ENCODE measurements around the gene LPCAT2. TPM values are rescaled to one million over a fixed set of nuclear protein-coding genes. Genes with fewer than 3 reads are reported as not detected.

The LPCAT2 gene
- total RNA-seq, 2 donors from 2014 or later: 0.37 to 1.2 TPM

DNA sequence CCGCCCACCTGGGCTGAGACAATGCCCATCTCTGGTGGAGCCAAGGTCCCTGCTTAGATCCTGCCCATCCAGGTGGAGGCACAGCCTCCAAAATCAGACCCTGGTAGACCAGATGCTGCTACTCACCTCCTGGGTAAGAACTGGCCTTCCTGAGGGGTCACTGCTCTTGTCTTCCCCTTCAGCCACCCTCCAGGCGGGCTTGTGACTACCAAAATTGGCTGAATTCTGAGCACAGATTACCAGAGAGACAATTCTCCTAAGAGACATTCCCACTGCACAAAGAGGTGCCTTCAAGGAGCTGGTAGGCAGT, 19.0 kb upstream of the LPCAT2 start:
- ATAC-seq: no peak
- Mint-ChIP-seq H3K4me1 (no peaks in the 10 kb centered on the region), H3K36me3 (ENCODE audit: low read depth) (no peaks in the 10 kb centered on the region), H3K27ac (no peak overlapping the region), H3K4me3 (no peak overlapping the region), H3K27me3 (peaks cover 26% of the 10 kb centered on the region)
- DNase-seq: no peak
- no peaks in the 10 kb centered on the region for H3K9me3 ChIP-seq (ENCODE audit: control insufficient read depth, low read length, poor library complexity, severe bottlenecking)

DNA sequence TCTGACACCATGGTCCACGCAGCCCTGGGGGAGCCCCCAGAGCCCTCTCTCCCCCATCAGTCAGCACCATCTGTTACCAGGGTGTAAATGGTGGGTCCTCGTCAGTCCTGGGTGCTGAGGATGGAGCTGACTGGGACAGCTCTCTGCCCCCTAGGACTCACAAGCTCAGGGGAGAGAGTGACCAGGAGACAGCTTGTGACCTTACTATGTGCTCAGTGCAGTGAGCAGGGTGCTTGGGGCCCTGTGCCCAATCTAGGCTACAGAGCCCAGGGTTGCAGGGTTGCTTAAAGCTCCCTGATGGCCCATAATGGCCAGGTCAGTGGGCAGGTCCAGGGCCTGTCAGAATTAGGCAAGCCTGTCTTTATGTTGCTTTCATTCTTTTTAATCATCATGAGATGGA, 18.6 kb upstream of the LPCAT2 start:
- Mint-ChIP-seq H3K4me3 (no peak overlapping the region), H3K27ac (no peak overlapping the region), H3K27me3 (peaks cover 26% of the 10 kb centered on the region), H3K36me3 (ENCODE audit: low read depth) (no peaks in the 10 kb centered on the region), H3K4me1 (no peaks in the 10 kb centered on the region)
- no peaks in the 10 kb centered on the region for H3K9me3 ChIP-seq (ENCODE audit: control insufficient read depth, low read length, poor library complexity, severe bottlenecking)
- ATAC-seq (no peak), DNase-seq (no peak)

- Mint-ChIP-seq H3K27me3 (peaks cover 36% of the 10 kb centered on the region), H3K4me3 (no peak overlapping the region), H3K4me1 (no peaks in the 10 kb centered on the region), H3K36me3 (ENCODE audit: low read depth) (no peaks in the 10 kb centered on the region), H3K27ac (no peak overlapping the region)
- DNase-seq: no peak
- ATAC-seq: no peak
- no peaks in the 10 kb centered on the region for H3K9me3 ChIP-seq (ENCODE audit: control insufficient read depth, low read length, poor library complexity, severe bottlenecking)
Observed at GRCh38 chr16:55491691-55492090, 17.2 kb upstream of the LPCAT2 start.

GRCh38 chr16:55492756-55493380, 16.0 kb upstream of the LPCAT2 start:
- ATAC-seq: no peak
- H3K27ac Mint-ChIP-seq: no peak overlapping the region
- peaks cover 42% of the 10 kb centered on the region for H3K27me3 Mint-ChIP-seq
- DNase-seq: no peak
- no peak overlapping the region for H3K4me3 Mint-ChIP-seq
- H3K4me1 Mint-ChIP-seq: no peaks in the 10 kb centered on the region
- H3K36me3 Mint-ChIP-seq (ENCODE audit: low read depth): no peaks in the 10 kb centered on the region
- H3K9me3 ChIP-seq (ENCODE audit: control insufficient read depth, low read length, poor library complexity, severe bottlenecking): no peaks in the 10 kb centered on the region

DNA sequence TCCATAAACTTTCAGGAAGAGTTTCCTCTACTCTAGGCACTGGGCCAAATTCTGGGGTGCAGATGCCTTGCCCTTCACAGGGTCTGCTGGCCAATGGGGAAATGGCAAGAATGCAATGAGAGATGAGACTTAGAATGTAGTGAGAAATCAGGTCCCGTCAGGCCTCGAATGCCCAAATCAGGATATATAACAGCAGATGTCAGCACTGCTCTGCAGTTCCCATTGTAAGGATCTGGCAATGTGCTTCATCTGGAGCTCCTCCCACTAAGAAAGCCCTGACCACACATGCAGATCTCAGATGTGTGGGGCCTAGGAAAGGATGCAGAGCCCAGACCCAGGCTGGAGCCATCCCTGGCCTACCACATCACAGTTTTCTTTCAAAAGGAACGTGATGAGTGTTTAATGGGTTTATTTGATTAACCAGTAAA, 13.9 kb upstream of the LPCAT2 start:
- H3K36me3 Mint-ChIP-seq (ENCODE audit: low read depth): no peaks in the 10 kb centered on the region
- no peak overlapping the region for H3K27ac Mint-ChIP-seq
- peaks cover 37% of the 10 kb centered on the region for H3K27me3 Mint-ChIP-seq
- no peak overlapping the region for H3K4me3 Mint-ChIP-seq
- H3K9me3 ChIP-seq (ENCODE audit: control insufficient read depth, low read length, poor library complexity, severe bottlenecking): no peaks in the 10 kb centered on the region
- ATAC-seq (no peak), DNase-seq (no peak)
- H3K4me1 Mint-ChIP-seq: peaks cover 5% of the 10 kb centered on the region

- no peak for ATAC-seq
Observed at GRCh38 chr16:55495616-55496289, 13.1 kb upstream of the LPCAT2 start.

DNA sequence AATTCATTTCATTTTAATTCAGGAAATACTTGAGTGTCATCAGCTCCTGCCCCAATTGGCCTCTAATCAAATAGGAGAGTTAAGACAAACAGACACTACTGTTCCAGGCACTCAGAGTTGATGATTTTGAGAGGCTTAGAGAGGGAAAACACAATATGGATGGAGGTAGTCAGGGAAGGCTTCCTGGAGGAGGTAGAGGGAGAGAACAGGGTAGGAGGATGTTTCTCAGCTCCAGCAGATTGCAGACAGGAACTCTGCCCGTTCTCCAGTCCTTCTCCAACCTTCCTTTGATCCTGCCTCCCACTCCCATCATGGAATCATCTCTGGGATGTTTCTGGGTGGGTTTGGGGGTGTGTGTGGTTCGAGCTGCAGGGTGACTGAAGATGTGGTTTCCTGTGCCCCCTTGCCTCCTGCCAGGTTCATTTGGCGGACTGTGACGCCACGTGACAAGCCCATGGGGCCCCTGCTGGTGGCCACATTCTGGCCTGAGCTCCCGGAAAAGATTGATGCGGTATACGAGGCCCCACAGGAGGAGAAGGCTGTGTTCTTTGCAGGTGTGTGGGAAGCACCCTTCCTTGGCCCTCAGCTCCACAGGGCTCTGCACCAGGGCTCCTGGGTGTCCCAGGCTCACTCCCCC, 12.2 kb upstream of the LPCAT2 start:
- Mint-ChIP-seq H3K4me1 (peaks cover 11% of the 10 kb centered on the region), H3K36me3 (ENCODE audit: low read depth) (no peaks in the 10 kb centered on the region), H3K4me3 (no peak overlapping the region), H3K27ac (no peak overlapping the region), H3K27me3 (peaks cover 35% of the 10 kb centered on the region)
- no peak for ATAC-seq
- no peaks in the 10 kb centered on the region for H3K9me3 ChIP-seq (ENCODE audit: control insufficient read depth, low read length, poor library complexity, severe bottlenecking)
- DNase-seq: no peak

More at GRCh38 chr16:55495616-55496289, 13.1 kb upstream of the LPCAT2 start:
- Mint-ChIP-seq H3K4me3 (no peak overlapping the region), H3K4me1 (peaks cover 11% of the 10 kb centered on the region), H3K36me3 (ENCODE audit: low read depth) (no peaks in the 10 kb centered on the region), H3K27ac (no peak overlapping the region), H3K27me3 (peaks cover 34% of the 10 kb centered on the region)
- no peak for DNase-seq
- H3K9me3 ChIP-seq (ENCODE audit: control insufficient read depth, low read length, poor library complexity, severe bottlenecking): no peaks in the 10 kb centered on the region

DNA sequence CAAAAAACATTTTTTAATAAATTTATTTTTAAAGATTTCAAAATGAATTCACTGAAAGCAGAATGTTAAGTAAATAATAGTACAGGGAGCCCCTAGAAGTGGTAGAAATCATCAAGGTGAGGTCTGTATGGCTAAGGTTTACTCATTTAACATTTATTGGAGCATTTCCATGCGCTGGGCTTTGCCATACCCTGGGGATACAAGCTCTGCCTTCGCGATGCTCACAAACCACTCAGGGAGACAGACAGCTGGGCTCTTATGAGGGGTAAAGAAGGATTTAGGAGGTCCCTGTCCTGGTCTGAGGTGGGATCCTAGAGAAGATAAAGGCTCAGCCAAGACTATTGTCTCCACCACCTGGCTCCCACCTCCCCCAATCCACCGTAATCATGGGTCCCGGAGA, 11.3 kb upstream of the LPCAT2 start:
- no peak for DNase-seq
- H3K36me3 Mint-ChIP-seq (ENCODE audit: low read depth): no peaks in the 10 kb centered on the region
- ATAC-seq: no peak
- H3K9me3 ChIP-seq (ENCODE audit: control insufficient read depth, low read length, poor library complexity, severe bottlenecking): no peaks in the 10 kb centered on the region
- H3K27me3 Mint-ChIP-seq: peaks cover 37% of the 10 kb centered on the region
- H3K27ac Mint-ChIP-seq: no peak overlapping the region
- H3K4me3 Mint-ChIP-seq: no peak overlapping the region
- peaks cover 11% of the 10 kb centered on the region for H3K4me1 Mint-ChIP-seq

- peaks cover 11% of the 10 kb centered on the region for H3K4me1 Mint-ChIP-seq
- H3K27ac Mint-ChIP-seq: no peak overlapping the region
- H3K4me3 Mint-ChIP-seq: no peak overlapping the region
- peaks cover 33% of the 10 kb centered on the region for H3K27me3 Mint-ChIP-seq
- ATAC-seq (no peak), DNase-seq (no peak)
- no peaks in the 10 kb centered on the region for H3K36me3 Mint-ChIP-seq (ENCODE audit: low read depth)
- no peaks in the 10 kb centered on the region for H3K9me3 ChIP-seq (ENCODE audit: control insufficient read depth, low read length, poor library complexity, severe bottlenecking)
Observed at GRCh38 chr16:55498101-55498500, 10.8 kb upstream of the LPCAT2 start.

- DNase-seq (no peak), ATAC-seq (no peak)
- Mint-ChIP-seq H3K4me1 (peaks cover 11% of the 10 kb centered on the region), H3K27me3 (peaks cover 29% of the 10 kb centered on the region), H3K27ac (no peak overlapping the region), H3K36me3 (ENCODE audit: low read depth) (no peaks in the 10 kb centered on the region), H3K4me3 (no peak overlapping the region)
- no peaks in the 10 kb centered on the region for H3K9me3 ChIP-seq (ENCODE audit: control insufficient read depth, low read length, poor library complexity, severe bottlenecking)
Observed at GRCh38 chr16:55499281-55499680, 9.6 kb upstream of the LPCAT2 start.

DNA sequence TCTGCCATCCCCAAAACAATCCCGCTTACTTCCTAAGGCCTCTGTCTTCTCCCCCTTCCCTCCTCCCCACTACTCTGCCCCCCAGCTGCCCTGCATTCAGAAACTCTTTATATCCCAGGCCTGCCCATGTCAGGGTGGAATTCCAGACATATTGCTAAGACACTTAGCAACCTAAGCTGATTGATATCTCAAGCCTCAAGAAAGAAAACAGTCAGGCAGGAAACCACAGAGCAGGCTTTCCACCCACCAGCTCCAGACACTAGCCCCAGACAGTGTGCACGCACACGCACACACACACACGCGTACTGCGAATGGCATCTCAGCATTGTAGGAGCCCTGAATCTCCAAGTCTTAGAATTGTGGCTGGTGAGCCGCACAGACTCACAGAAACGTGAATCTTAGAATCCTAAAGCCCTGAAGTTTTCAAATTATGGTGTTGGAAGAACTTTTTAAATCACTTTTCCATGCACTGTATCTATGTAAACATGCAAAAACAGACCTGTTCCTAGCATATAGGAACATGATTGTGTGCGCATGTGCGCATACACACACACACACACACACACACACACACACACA, 8.8 kb upstream of the LPCAT2 start:
- no peak overlapping the region for H3K27ac Mint-ChIP-seq

GRCh38 chr16:55500530-55501011, 8.3 kb upstream of the LPCAT2 start:
- peaks cover 29% of the 10 kb centered on the region for H3K27me3 Mint-ChIP-seq
- no peak for DNase-seq
- no peak overlapping the region for H3K27ac Mint-ChIP-seq
- no peaks in the 10 kb centered on the region for H3K36me3 Mint-ChIP-seq (ENCODE audit: low read depth)
- H3K4me3 Mint-ChIP-seq: no peak overlapping the region
- ATAC-seq: no peak
- no peaks in the 10 kb centered on the region for H3K9me3 ChIP-seq (ENCODE audit: control insufficient read depth, low read length, poor library complexity, severe bottlenecking)
- H3K4me1 Mint-ChIP-seq: peaks cover 11% of the 10 kb centered on the region

More for the DNA sequence above, 8.8 kb upstream of the LPCAT2 start:
- peaks cover 29% of the 10 kb centered on the region for H3K27me3 Mint-ChIP-seq
- H3K36me3 Mint-ChIP-seq (ENCODE audit: low read depth): no peaks in the 10 kb centered on the region
- peaks cover 11% of the 10 kb centered on the region for H3K4me1 Mint-ChIP-seq
- ATAC-seq (no peak), DNase-seq (no peak)
- no peak overlapping the region for H3K4me3 Mint-ChIP-seq
- H3K9me3 ChIP-seq (ENCODE audit: control insufficient read depth, low read length, poor library complexity, severe bottlenecking): no peaks in the 10 kb centered on the region

- H3K4me1 Mint-ChIP-seq: peaks cover 11% of the 10 kb centered on the region
- H3K27me3 Mint-ChIP-seq: peaks cover 29% of the 10 kb centered on the region
- no peak overlapping the region for H3K4me3 Mint-ChIP-seq
- no peak for ATAC-seq
- H3K9me3 ChIP-seq (ENCODE audit: control insufficient read depth, low read length, poor library complexity, severe bottlenecking): no peaks in the 10 kb centered on the region
- H3K27ac Mint-ChIP-seq: no peak overlapping the region
- DNase-seq: no peak
- no peaks in the 10 kb centered on the region for H3K36me3 Mint-ChIP-seq (ENCODE audit: low read depth)
Observed at GRCh38 chr16:55501549-55502322, 7.1 kb upstream of the LPCAT2 start.
